T-cell (primary cell): Measurements from ENCODE around the gene SOBP. TPM values are rescaled to one million over a fixed set of nuclear protein-coding genes. Genes with fewer than 3 reads are reported as not detected.

Experiments used
- ATAC-seq, 4 experiments: fragments of 200-7000 bp in 3 of 4; fragments of 150-1000 bp in 1 of 4; cut with Tn5 transposase; replicated peaks in 1 of 4; 1 replicate in 3 of 4; 2 replicates in 1 of 4; pipeline ENCODE4 v1.10.0; 2021; ENCODE audit warnings: moderate library complexity in 3 of 4, mild to moderate bottlenecking in 2 of 4, moderate number of reproducible peaks in 1 of 4
- CTCF ChIA-PET, 2 donors: fragments of 300-600 bp; sonication (Branson Sonifier 250); formaldehyde crosslinking; loops; one replicate each; lab custom pipeline; 2022; ENCODE audit warnings: antibody characterized with exemption in 2 of 2; lab: Charles Lee
- POLR2A ChIA-PET, 2 donors: fragments of 300-600 bp; sonication (Branson Sonifier 250); formaldehyde crosslinking; loops; one replicate each; lab custom pipeline; 2022; ENCODE audit warnings: antibody characterized with exemption in 2 of 2; lab: Charles Lee
- DNase-seq, 35 experiments: peaks; one replicate each; pipeline versions ENCODE4 v3.0.0 to v3.0.0-alpha.2; 2013 to 2023
- H3K27ac ChIP-seq: one replicate; pipeline ENCODE4 v1.5.1; 2013; ENCODE audit warnings: low read length
- H3K27me3 ChIP-seq, 2 experiments: replicated peaks in 1 of 2; 1 replicate in 1 of 2; 2 replicates in 1 of 2; pipeline versions ENCODE4 v1.6.1 to v1.7.0; 2013; ENCODE audit warnings: low read length in 1 of 2, mixed read lengths in 1 of 2; ENCODE audit not compliant: control insufficient read depth in 2 of 2, insufficient read depth in 2 of 2; ENCODE audit errors: extremely low read depth in 1 of 2
- H3K36me3 ChIP-seq, 2 donors: 1 replicate in 1 of 2; 2 replicates in 1 of 2; pipeline versions ENCODE4 v1.6.1 to v1.7.0; 2013; ENCODE audit warnings: low read length in 1 of 2; ENCODE audit not compliant: control insufficient read depth in 2 of 2, insufficient read depth in 1 of 2; ENCODE audit errors: extremely low read depth in 1 of 2
- H3K4me1 ChIP-seq, 2 experiments: 1 replicate in 1 of 2; 2 replicates in 1 of 2; pipeline versions ENCODE4 v1.6.1 to v1.7.0; 2013; ENCODE audit warnings: low read length in 2 of 2, mixed read lengths in 1 of 2; ENCODE audit not compliant: insufficient read depth in 2 of 2, control insufficient read depth in 1 of 2; ENCODE audit errors: extremely low read depth in 1 of 2
- H3K4me3 ChIP-seq, 2 donors: 1 replicate in 1 of 2; 2 replicates in 1 of 2; pipeline versions ENCODE4 v1.5.1 to v1.7.0; 2013; ENCODE audit warnings: mild to moderate bottlenecking in 2 of 2, low read length in 1 of 2, moderate library complexity in 1 of 2; ENCODE audit not compliant: control insufficient read depth in 1 of 2; ENCODE audit errors: extremely low read depth in 1 of 2
- H3K9me3 ChIP-seq: 2 replicates; pipeline ENCODE4 v1.7.0; 2013
- H3K27ac Mint-ChIP-seq, 2 donors: one replicate each; pipeline ENCODE4 v1.8.0; 2020 to 2021; ENCODE audit warnings: mild to moderate bottlenecking in 2 of 2, mixed read lengths in 2 of 2
- H3K27me3 Mint-ChIP-seq, 2 donors: one replicate each; pipeline ENCODE4 v1.8.0; 2021 to 2022; ENCODE audit warnings: mixed read lengths in 2 of 2
- H3K36me3 Mint-ChIP-seq: one replicate; pipeline ENCODE4 v1.8.0; 2021; ENCODE audit warnings: mixed read lengths
- H3K4me1 Mint-ChIP-seq, 3 donors: one replicate each; pipeline ENCODE4 v1.8.0; 2020 to 2022; ENCODE audit warnings: mixed read lengths in 3 of 3, mild to moderate bottlenecking in 1 of 3
- H3K4me3 Mint-ChIP-seq, 3 donors: one replicate each; pipeline ENCODE4 v1.8.0; 2020 to 2022; ENCODE audit warnings: mild to moderate bottlenecking in 3 of 3, mixed read lengths in 3 of 3, moderate library complexity in 3 of 3
- H3K9me3 Mint-ChIP-seq, 3 donors: one replicate each; pipeline ENCODE4 v1.8.0; 2020 to 2022; ENCODE audit warnings: mixed read lengths in 3 of 3
- WGBS: methylation state at CpG from one replicate; pipeline ENCODE4 v1.1.5; 2013; ENCODE audit warnings: missing lambda C conversion rate; ENCODE audit not compliant: insufficient coverage; 5-methylcytosine and 5-hydroxymethylcytosine counted together
- total RNA-seq, 35 experiments: library from RNA in 6 of 35; stranded (reverse) in 6 of 35; fragments of 120-200 nt in 1 of 35; gene quantifications; one replicate each; pipeline versions ENCODE4 v1.2.1 to v1.2.4 and lab custom pipeline; 2013 to 2026

Gene SOBP
- total RNA-seq, 5 donors from 2014 or later (not counting 1 experiment from before 2014, with no cell fraction given), result 0.30 to 0.95 (median 0.46) TPM

DNA sequence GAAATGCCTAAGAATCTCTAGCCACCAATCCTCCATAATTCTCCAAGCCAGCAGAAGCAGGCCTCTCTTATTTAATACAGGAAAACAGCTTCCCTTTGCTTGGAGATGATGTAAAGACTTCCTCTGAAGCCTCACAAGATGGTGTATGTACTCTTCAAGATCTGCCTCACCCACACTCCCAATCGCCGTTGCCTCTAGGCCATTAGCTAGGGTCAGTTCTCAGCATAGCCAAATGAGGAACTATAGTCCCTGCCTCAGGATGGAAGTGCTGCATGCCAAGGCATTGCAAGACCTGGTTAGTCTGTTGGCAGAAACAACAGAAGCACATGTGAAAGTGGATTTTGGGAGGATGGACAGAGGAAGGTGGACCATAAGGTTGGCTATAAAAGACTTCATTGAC lies 195.1 kb downstream of the SOBP start:
- ATAC-seq, result no peak
- Histone ChIP-seq H3K27me3 (peaks cover 0 to 7% of the 10 kb centered on the region in 2 experiments), H3K4me1 (no peaks in the 10 kb centered on the region), H3K27ac (no peak overlapping the region), H3K4me3 (no peak overlapping the region), H3K36me3 (no peaks in the 10 kb centered on the region), H3K9me3 (no peaks in the 10 kb centered on the region)
- Mint-ChIP-seq H3K9me3 (peaks cover 0 to 6% (median 0%) of the 10 kb centered on the region in 3 donors), H3K27ac (no peak overlapping the region), H3K36me3 (no peaks in the 10 kb centered on the region), H3K4me1 (no peaks in the 10 kb centered on the region), H3K4me3 (no peak overlapping the region), H3K27me3 (no peaks in the 10 kb centered on the region)
- DNase-seq, result no peak
- ChIA-PET POLR2A (no interaction called here), CTCF (no interaction called here)
- 95% methylated on average over 2 of the region's 2 CpGs for WGBS

DNA sequence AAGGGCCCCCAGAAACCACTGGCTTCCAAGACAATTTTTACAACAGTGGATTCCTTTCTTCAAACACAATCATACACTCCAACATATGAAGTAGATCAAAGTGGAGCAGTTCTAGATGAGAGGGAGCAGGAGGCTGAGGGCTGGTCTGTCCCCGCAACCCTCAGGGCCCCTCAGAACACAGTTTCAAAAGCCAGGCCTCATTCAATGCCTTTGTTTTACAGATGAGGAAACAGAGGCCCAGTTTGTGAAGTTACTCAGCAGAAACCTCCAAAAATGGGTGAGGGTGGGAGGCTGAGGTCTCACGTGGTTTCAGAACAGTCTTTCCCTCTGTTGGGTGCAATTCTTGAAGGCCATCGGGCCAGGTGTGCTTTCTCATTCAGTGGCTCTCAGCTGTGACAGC lies 199.3 kb downstream of the SOBP start:
- 58% methylated on average over 3 of the region's 3 CpGs for WGBS
- peaks cover 0 to 2% (median 0%) of the 10 kb centered on the region in 3 donors for H3K4me1 Mint-ChIP-seq
- no peaks in the 10 kb centered on the region for H3K27me3 Mint-ChIP-seq
- Histone ChIP-seq H3K27me3 (peaks cover 0 to 10% of the 10 kb centered on the region in 2 experiments), H3K27ac (no peak overlapping the region), H3K4me1 (no peaks in the 10 kb centered on the region), H3K9me3 (no peaks in the 10 kb centered on the region), H3K36me3 (no peaks in the 10 kb centered on the region), H3K4me3 (no peak overlapping the region)
- no peaks in the 10 kb centered on the region for H3K9me3 Mint-ChIP-seq
- no peak overlapping the region for H3K27ac Mint-ChIP-seq
- ChIA-PET POLR2A (interaction anchor here in 1 of 2 donors (0.7 kb wide), 1 partner anchor 11 kb away, joined by 4 read pairs; no protein-coding TSS in a partner anchor), CTCF (no interaction called here)
- H3K4me3 Mint-ChIP-seq, result no peak overlapping the region
- DNase-seq (no peak), ATAC-seq (no peak)
- no peaks in the 10 kb centered on the region for H3K36me3 Mint-ChIP-seq

DNA sequence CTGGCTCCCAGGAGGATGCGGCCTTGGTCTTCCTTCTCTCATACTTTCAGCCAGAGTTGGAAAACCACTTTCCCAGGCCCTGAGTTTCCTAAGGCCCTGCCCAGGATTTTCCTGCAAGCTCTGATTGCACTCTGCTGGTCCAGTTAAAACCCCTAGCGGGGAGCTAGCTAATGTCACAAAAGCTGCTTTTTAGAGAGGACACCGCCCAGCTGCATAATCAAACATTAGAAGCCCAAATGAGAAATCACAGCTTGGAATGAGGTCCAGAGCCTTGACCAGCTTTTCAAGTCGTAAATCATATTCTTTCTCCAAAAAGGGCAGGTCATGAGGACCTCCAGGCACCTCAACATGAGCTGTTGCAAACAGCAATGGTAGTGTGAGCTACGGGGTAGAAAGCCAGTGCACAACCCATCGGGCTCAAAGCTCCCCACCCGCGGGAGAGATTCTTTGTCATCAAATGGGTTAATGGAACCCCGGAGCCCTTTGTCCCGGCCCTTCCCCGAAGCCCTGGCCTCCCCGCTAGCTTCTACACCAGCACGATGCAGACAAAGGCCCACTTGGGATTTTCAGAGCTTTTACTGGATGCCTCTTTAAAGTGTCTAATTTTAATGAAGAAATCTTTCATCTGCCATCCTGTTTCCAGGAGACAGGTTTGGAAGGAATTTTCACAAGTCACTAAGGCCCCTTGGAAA lies 200.2 kb downstream of the SOBP start:
- H3K36me3 Mint-ChIP-seq, result no peaks in the 10 kb centered on the region
- no peak for ATAC-seq
- H3K27me3 ChIP-seq, result peaks cover 0 to 10% of the 10 kb centered on the region in 2 experiments
- no peak overlapping the region for H3K4me3 Mint-ChIP-seq
- H3K4me3 ChIP-seq, result no peak overlapping the region
- no peak for DNase-seq
- H3K27me3 Mint-ChIP-seq, result no peaks in the 10 kb centered on the region
- no peak overlapping the region for H3K27ac ChIP-seq
- H3K4me1 ChIP-seq, result no peaks in the 10 kb centered on the region
- 95% methylated on average over 9 of the region's 13 CpGs for WGBS
- H3K9me3 ChIP-seq, result no peaks in the 10 kb centered on the region
- no peaks in the 10 kb centered on the region for H3K36me3 ChIP-seq
- no peak overlapping the region for H3K27ac Mint-ChIP-seq
- no peaks in the 10 kb centered on the region for H3K9me3 Mint-ChIP-seq
- ChIA-PET CTCF (interaction anchor here (0.6 to 1.2 kb wide), 4 partner anchors 9 to 190 kb away, joined by 3 to 6 read pairs (median 4); no protein-coding TSS in a partner anchor), POLR2A (no interaction called here)
- peaks cover 0 to 2% (median 0%) of the 10 kb centered on the region in 3 donors for H3K4me1 Mint-ChIP-seq

DNA sequence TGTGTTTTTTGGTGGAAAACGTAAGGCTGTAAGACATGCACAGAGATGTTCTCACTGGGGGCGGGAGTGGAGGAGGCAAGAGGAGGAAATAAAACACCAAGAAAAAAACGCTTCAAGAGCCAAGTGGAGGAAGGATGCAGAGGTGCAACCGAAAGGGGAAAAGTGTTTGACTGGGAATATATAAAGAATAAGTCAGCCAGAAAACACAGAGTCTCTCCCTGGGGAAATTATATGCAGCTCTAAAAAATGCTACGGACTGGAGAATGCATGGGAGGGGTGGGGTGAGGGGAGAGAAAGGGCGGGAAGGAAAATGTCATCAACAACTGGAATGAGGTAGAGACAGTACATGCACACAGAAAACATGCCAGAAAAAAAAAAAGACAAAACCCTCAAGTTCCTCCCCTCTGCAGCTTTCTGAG lies 200.7 kb downstream of the SOBP start:
- H3K4me3 Mint-ChIP-seq, result no peak overlapping the region
- Histone ChIP-seq H3K36me3 (no peaks in the 10 kb centered on the region), H3K27ac (no peak overlapping the region), H3K4me1 (no peaks in the 10 kb centered on the region), H3K4me3 (no peak overlapping the region), H3K9me3 (no peaks in the 10 kb centered on the region), H3K27me3 (peaks cover 0 to 10% of the 10 kb centered on the region in 2 experiments)
- POLR2A ChIA-PET, result no interaction called here
- H3K4me1 Mint-ChIP-seq, result peaks cover 0 to 2% (median 0%) of the 10 kb centered on the region in 3 donors
- 67% methylated on average over 5 of the region's 6 CpGs for WGBS
- no peaks in the 10 kb centered on the region for H3K9me3 Mint-ChIP-seq
- DNase-seq (no peak), ATAC-seq (no peak)
- no peaks in the 10 kb centered on the region for H3K36me3 Mint-ChIP-seq
- no peak overlapping the region for H3K27ac Mint-ChIP-seq
- CTCF ChIA-PET, result interaction anchor here in 1 of 2 donors (1.2 kb wide), 1 partner anchor 8 kb away, joined by 6 read pairs; no protein-coding TSS in a partner anchor
- no peaks in the 10 kb centered on the region for H3K27me3 Mint-ChIP-seq

DNA sequence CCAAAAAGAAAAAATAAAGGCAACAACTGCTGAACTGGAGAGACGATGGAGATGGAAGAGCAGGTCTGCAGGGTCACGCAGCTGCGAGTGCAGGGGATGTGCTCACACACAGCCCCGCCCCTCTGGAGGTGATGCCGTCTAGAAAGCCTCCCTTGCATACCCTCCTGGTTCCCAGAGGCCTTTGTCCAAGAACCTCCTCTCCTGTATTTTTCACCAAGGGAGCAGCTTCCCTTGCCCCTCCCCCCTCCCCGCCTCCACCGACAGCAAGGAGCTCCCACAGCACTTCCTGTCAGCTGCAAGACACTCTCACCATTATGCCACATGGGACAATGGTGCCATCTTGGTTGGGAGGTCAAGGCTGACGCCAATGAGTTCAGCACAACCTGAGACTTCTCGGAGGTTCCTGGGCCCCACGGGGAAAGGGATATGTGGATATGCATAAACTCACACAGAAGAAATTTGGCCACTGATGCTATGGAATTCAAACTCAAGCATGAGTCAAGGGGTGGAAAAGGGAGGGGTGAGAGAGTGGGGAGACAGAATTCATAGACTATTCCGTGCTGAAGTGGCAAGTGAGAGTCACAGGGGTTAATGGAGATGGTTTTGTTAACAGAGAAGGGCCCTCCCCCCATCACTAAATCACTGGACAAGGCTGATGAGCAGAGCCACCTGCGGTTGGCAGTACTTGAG lies 201.3 kb downstream of the SOBP start:
- ATAC-seq (no peak), DNase-seq (no peak)
- Histone ChIP-seq H3K4me1 (no peaks in the 10 kb centered on the region), H3K27me3 (peaks cover 0 to 10% of the 10 kb centered on the region in 2 experiments), H3K9me3 (no peaks in the 10 kb centered on the region), H3K36me3 (no peaks in the 10 kb centered on the region), H3K27ac (no peak overlapping the region), H3K4me3 (no peak overlapping the region)
- H3K4me1 Mint-ChIP-seq, result peaks cover 0 to 2% (median 0%) of the 10 kb centered on the region in 3 donors
- no peaks in the 10 kb centered on the region for H3K36me3 Mint-ChIP-seq
- ChIA-PET CTCF (interaction anchor here in 1 of 2 donors (1.2 kb wide), 1 partner anchor 8 kb away, joined by 6 read pairs; no protein-coding TSS in a partner anchor), POLR2A (no interaction called here)
- no peaks in the 10 kb centered on the region for H3K27me3 Mint-ChIP-seq
- no peaks in the 10 kb centered on the region for H3K9me3 Mint-ChIP-seq
- H3K27ac Mint-ChIP-seq, result no peak overlapping the region
- H3K4me3 Mint-ChIP-seq, result no peak overlapping the region
- 97% methylated on average over 6 of the region's 12 CpGs for WGBS

DNA sequence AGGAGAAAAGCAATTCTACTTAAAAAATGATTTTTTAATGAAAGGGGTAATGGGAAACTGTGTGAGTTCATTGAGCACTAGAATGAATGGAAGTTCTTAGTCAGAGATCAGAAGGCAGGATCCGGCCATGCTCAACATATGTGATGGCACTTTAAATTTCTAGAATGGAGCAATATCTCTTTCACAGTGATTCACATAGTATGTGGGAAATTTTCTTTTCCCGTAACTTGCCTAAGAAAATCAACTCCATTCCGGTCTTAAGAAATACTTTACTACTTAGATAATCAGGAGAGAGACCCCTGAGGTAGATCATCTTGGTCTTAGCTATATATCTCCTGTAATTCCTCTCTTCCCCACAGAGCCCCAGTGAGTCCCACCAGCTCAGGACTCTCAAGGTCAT lies 202.4 kb downstream of the SOBP start:
- ChIA-PET CTCF (interaction anchor here (0.5 to 1.8 kb wide), 3 partner anchors 11 to 35 kb away, joined by 3 to 7 read pairs (median 4); no protein-coding TSS in a partner anchor), POLR2A (interaction anchor here in 1 of 2 donors (0.6 kb wide), 1 partner anchor 229 kb away, joined by 6 read pairs; no protein-coding TSS in a partner anchor)

More for the DNA sequence above, 202.4 kb downstream of the SOBP start:
- Histone ChIP-seq H3K27me3 (peaks cover 0 to 10% of the 10 kb centered on the region in 2 experiments), H3K4me3 (no peak overlapping the region), H3K9me3 (no peaks in the 10 kb centered on the region), H3K27ac (no peak overlapping the region), H3K4me1 (no peaks in the 10 kb centered on the region), H3K36me3 (no peaks in the 10 kb centered on the region)
- no peak overlapping the region for H3K27ac Mint-ChIP-seq
- no peaks in the 10 kb centered on the region for H3K36me3 Mint-ChIP-seq
- H3K9me3 Mint-ChIP-seq, result no peaks in the 10 kb centered on the region
- WGBS, result no CpG with 5 or more reads among the region's 3 CpGs
- ATAC-seq, result no peak
- DNase-seq, result no peak
- peaks cover 2 to 7% (median 4%) of the 10 kb centered on the region in 3 donors for H3K4me1 Mint-ChIP-seq
- no peaks in the 10 kb centered on the region for H3K27me3 Mint-ChIP-seq
- no peak overlapping the region for H3K4me3 Mint-ChIP-seq
